ENCODE results near the gene LHFPL2. TPM values are rescaled to one million over a fixed set of nuclear protein-coding genes. Genes with fewer than 3 reads are reported as not detected.

LHFPL2 gene
- total and polyA plus RNA-seq, 2 donors = 19.2 to 146 TPM

DNA sequence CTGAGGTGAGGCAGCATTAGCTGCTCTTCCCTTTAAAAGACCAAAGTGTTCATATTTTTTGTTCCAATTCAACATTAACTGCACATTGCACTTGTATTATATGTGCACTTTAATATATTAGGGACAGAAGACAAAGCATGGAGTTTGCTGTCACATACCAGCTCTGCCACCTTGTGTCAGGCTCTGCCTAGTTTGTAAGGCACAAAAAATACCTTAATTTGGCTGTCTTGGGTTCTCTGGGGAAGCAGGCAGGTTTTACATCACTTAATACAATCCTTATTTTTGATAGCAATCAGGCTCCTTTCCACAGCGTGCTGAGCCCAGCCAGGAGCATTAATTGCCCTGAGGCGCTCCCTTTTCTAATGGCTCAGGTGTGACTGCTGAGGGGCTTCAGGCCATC is 156.3 kb downstream of the LHFPL2 start:
- Histone ChIP-seq H3K27ac (ENCODE audit: low read depth) (no peak overlapping the region), H3K36me3 (ENCODE audit: insufficient read depth) (peaks cover 2% of the 10 kb centered on the region), H3K4me1 (ENCODE audit: insufficient read depth) (peaks cover 2% of the 10 kb centered on the region), H3K4me3 (ENCODE audit: low read depth, low read length) (no peak overlapping the region)
- 95% methylated on average over 2 of the region's 2 CpGs for WGBS
- no peak for DNase-seq (ENCODE audit: extremely low spot score)

DNA sequence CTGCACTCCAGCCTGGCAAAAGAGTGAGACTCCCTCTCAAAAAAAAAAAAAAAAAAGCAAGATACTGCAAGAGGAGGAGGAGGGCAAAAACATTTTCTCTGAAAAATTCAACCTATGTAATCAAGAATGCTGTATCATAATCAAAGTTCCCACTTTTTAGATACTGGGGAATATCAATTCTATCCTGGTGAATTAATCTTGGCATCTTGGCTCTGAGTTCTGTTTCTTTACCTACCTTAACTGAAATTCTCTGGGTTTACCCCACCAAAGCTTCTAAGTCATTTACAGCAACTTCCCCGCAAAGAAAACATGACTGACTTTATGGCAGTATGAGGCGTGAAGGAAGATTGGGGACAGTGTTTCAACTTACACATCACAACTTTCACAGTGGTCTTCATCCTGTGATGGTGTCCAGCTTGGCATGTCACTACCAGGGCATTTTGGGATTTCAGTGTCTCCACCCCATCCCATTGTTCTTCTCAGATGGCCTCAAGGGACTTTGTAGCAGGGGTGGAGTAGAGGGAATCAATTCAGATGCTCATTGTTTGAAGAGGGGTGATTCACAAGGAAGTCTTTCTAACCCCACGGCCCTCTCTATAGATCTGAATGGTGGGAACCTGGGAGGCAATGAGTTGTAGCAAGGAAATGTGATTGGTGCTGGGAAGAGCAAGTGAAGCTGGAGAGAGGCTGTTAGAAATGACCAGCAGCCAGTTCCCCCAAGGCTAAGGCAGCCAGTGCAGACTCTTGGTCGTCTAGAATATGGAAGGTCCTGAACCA is 157.7 kb downstream of the LHFPL2 start:
- Histone ChIP-seq H3K4me1 (ENCODE audit: insufficient read depth) (peaks cover 2% of the 10 kb centered on the region), H3K36me3 (ENCODE audit: insufficient read depth) (peaks cover 2% of the 10 kb centered on the region), H3K4me3 (ENCODE audit: low read depth, low read length) (no peak overlapping the region), H3K27ac (ENCODE audit: low read depth) (no peak overlapping the region)
- DNase-seq (ENCODE audit: extremely low spot score) = no peak
- WGBS = 89% methylated on average over 4 of the region's 4 CpGs

DNA sequence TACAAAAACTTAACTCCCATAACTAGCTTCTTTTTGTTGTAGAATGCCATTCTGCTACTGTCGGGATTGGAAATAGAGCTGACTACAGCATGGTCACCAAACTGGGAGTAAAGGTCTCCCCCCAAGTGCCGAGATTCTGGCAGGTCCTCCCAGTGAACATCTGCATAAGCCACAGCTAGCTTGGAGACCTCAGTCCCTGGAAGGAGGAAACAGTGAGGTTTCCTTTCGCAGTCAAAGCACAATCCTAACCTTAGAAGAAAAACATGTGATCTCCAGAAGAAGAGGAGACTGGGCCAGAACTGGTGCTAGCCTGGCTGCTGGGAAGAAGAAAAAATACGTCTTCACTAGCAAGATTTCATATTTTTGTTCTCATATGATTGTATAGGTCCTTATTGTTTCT is 160.7 kb downstream of the LHFPL2 start:
- Histone ChIP-seq H3K4me3 (ENCODE audit: low read depth, low read length) (no peak overlapping the region), H3K4me1 (ENCODE audit: insufficient read depth) (no peaks in the 10 kb centered on the region), H3K27ac (ENCODE audit: low read depth) (no peak overlapping the region), H3K36me3 (ENCODE audit: insufficient read depth) (peaks cover 2% of the 10 kb centered on the region)
- no peak for DNase-seq (ENCODE audit: extremely low spot score)
- 86% methylated on average over 4 of the region's 4 CpGs for WGBS

DNA sequence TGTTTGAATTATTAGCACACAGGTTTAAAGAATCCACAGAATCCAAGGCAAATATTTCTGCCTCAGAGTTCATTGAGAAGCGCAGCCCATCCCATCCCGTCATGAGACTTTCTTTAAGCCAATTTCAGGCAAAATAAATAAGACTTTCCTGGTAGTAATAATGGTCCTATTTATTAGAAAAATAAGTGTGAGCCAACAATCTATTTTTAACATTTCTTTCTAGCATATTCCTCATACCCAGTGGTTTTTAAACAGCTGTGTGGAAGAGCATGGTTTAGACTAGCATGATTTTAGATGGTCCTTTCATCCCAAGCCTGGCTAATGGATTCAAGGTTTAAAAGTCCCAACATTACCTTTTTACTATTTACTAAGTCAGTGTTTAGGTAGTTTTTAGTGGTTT is 162.4 kb downstream of the LHFPL2 start:
- no peak overlapping the region for H3K27ac ChIP-seq (ENCODE audit: low read depth)
- peaks cover 2% of the 10 kb centered on the region for H3K36me3 ChIP-seq (ENCODE audit: insufficient read depth)
- 75% methylated on average over 2 of the region's 2 CpGs for WGBS
- no peak for DNase-seq (ENCODE audit: extremely low spot score)
- no peak overlapping the region for H3K4me3 ChIP-seq (ENCODE audit: low read depth, low read length)
- H3K4me1 ChIP-seq (ENCODE audit: insufficient read depth) = no peaks in the 10 kb centered on the region

DNA sequence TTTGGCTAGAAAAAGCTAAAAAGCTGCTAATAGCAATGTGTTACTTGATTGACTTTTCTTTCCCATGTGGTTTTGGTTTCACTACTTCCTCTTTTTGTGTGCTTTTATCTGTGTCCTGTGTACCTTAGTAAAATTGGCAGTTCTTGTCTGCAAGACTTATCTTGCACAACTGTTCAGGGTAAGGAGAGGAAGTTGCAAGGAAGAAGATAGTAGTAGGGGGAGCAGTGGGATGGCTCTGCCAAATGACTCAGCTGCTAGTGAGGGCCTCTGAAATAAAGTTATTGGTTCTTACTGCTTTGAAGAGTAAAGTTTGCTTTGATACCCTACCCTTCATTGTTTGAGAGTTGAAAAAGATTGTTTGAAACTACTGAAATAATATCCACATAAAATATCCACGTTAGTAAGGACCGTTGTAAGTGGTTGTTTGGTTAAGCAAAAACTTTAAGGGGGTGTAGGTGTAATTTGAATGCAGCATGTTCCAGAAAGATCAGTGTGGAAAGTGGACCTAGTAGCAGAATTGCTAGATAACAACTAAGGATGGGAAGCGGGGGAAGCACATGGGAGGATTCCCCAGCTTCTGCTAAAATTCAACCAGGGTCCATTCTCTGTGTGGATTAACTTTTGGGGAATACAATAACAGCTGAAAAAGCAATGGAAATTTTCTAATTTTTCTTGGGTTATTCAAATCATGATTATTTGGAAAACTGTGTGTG is 164.6 kb downstream of the LHFPL2 start:
- H3K27ac ChIP-seq (ENCODE audit: low read depth) = no peak overlapping the region
- no peak for DNase-seq (ENCODE audit: extremely low spot score)
- WGBS = 67% methylated on average over 3 of the region's 3 CpGs

DNA sequence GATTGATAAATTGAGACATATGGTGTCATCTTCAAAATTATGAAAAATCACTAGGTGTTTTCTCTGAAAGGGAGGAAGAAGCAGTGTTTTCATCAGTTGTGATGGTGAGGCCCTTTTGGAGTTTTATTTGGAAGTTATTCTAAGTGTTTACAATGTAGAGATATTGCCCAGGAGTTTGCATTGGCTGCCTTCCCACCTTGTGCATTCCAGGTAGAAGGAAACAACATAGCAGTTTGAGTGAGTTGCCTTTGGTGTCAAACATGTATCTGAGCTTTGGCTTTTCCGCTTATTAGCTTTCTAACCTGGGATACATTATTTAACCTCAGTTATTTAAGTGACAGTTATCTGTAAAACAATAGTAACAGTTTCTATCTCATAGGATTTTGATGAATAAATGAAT is 165.6 kb downstream of the LHFPL2 start:
- H3K4me3 ChIP-seq (ENCODE audit: low read depth, low read length) = no peak overlapping the region
- H3K36me3 ChIP-seq (ENCODE audit: insufficient read depth) = no peaks in the 10 kb centered on the region
- WGBS = 96% methylated on average over 1 of the region's 1 CpG
- H3K4me1 ChIP-seq (ENCODE audit: insufficient read depth) = no peaks in the 10 kb centered on the region
- H3K27ac ChIP-seq (ENCODE audit: low read depth) = no peak overlapping the region
- no peak for DNase-seq (ENCODE audit: extremely low spot score)

More for the DNA sequence above, 164.6 kb downstream of the LHFPL2 start:
- peaks cover 2% of the 10 kb centered on the region for H3K36me3 ChIP-seq (ENCODE audit: insufficient read depth)
- no peak overlapping the region for H3K4me3 ChIP-seq (ENCODE audit: low read depth, low read length)
- H3K4me1 ChIP-seq (ENCODE audit: insufficient read depth) = no peaks in the 10 kb centered on the region

DNA sequence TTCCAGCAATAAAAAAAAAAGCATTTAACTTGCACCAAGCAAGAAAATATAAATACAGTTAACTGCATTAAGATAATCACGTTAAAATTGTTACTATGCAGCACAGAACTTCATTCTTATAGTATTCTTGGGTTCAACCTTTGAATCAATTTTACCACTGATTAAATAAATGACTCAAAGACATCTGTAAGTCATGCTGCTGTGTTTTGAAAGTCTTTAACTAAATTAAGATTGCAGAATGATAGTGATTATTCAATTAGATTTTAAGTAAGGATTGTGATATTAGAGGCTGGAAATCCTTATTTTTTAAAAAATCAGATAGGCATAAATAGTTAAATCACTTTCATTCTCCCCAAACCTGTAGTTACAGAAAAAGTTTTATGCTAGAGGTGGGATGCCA is 171.8 kb downstream of the LHFPL2 start:
- Histone ChIP-seq H3K36me3 (ENCODE audit: insufficient read depth) (no peaks in the 10 kb centered on the region), H3K27ac (ENCODE audit: low read depth) (no peak overlapping the region), H3K4me1 (ENCODE audit: insufficient read depth) (no peaks in the 10 kb centered on the region), H3K4me3 (ENCODE audit: low read depth, low read length) (no peak overlapping the region)
- WGBS = 83% methylated on average over 1 of the region's 1 CpG
- no peak for DNase-seq (ENCODE audit: extremely low spot score)

DNA sequence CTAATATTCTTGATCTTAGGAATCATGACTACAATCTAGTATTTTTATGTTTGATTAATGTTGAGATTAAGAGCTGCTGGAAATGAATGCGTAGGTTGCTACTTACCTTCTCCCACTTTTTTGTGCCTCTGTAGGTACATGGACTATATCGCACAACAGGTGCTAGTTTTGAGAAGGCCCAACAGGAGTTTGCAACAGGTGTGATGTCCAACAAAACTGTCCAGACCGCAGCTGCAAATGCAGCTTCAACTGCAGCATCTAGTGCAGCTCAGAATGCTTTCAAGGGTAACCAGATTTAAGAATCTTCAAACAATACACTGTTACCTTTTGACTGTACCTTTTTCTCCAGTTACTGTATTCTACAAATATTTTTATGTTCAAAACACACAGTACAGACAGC is 173.2 kb downstream of the LHFPL2 start:
- Histone ChIP-seq H3K4me1 (ENCODE audit: insufficient read depth) (no peaks in the 10 kb centered on the region), H3K36me3 (ENCODE audit: insufficient read depth) (no peaks in the 10 kb centered on the region), H3K4me3 (ENCODE audit: low read depth, low read length) (no peak overlapping the region), H3K27ac (ENCODE audit: low read depth) (no peak overlapping the region)
- DNase-seq (ENCODE audit: extremely low spot score) = no peak
- WGBS = 95% methylated on average over 3 of the region's 3 CpGs

DNA sequence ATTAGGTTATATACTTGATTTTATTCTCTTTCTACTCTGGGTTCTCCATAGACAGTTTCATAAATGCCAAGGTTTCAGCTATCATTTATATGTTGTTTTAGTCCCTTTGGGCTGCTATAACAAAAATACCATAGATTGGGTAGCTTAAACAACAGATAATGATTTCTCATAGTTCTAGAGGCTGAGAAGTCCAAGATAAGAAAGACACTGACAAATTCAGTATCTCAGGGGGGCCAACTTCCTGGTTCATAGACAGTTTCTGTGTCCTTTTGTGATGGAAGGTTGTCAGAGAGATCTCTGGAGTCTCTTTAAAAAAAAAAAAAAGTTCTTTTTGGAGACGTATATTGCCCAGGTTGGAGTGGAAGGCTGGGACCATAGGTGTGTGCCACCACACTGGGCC is 174.8 kb downstream of the LHFPL2 start:
- Histone ChIP-seq H3K36me3 (ENCODE audit: insufficient read depth) (no peaks in the 10 kb centered on the region), H3K4me3 (ENCODE audit: low read depth, low read length) (no peak overlapping the region), H3K4me1 (ENCODE audit: insufficient read depth) (no peaks in the 10 kb centered on the region), H3K27ac (ENCODE audit: low read depth) (no peak overlapping the region)
- no peak for DNase-seq (ENCODE audit: extremely low spot score)
- WGBS = 97% methylated on average over 1 of the region's 1 CpG

DNA sequence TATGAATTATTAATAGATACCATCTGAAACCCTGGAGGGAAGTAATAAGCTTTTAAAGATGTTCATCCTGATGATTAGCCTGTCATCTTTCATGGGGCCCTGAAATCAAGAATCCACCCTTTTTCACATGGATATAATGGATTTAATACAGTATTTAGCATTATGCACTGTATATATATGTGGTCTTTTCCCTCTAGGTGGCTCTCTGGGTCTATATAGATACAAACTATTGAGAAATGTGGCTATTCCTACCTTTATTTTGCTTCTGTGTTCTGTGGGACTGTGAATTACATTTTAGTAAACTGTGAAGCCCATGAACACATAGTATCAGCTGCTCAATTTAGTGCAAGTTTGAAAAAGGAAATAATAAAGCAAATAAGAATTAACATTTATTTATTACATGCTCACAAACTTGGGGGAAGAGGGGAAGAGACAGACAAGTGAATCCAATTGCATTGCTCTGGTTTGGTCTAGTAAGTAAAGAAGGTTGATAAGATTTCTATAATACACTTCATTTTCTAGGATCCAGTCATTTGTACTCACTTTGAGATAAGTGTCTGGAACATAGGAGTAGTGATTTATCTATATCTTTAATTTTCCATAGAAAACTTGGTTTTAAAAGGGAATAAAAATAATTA is 176.0 kb downstream of the LHFPL2 start:
- Histone ChIP-seq H3K4me1 (ENCODE audit: insufficient read depth) (no peaks in the 10 kb centered on the region), H3K4me3 (ENCODE audit: low read depth, low read length) (no peak overlapping the region), H3K27ac (ENCODE audit: low read depth) (no peak overlapping the region), H3K36me3 (ENCODE audit: insufficient read depth) (no peaks in the 10 kb centered on the region)
- DNase-seq (ENCODE audit: extremely low spot score) = no peak

DNA sequence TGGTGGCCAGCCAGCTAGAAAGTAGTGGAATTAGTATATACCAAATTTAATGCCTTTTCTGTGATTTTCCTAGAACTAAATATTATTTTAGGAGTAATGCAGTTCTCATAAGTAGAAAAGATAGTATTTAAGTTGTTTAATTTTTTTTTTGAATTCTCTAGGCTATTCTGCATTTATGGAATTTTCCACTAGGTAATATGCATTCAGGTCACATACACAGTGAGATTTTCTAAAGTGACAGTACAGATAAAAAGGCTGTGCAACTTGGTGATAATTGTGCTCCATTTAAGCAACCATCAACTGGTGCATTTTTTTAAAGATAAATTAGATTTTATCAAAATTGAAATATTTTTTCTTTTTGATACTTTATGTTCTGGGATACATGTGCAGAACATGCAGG is 176.7 kb downstream of the LHFPL2 start:
- Histone ChIP-seq H3K4me1 (ENCODE audit: insufficient read depth) (no peaks in the 10 kb centered on the region), H3K4me3 (ENCODE audit: low read depth, low read length) (no peak overlapping the region), H3K27ac (ENCODE audit: low read depth) (no peak overlapping the region), H3K36me3 (ENCODE audit: insufficient read depth) (no peaks in the 10 kb centered on the region)
- DNase-seq (ENCODE audit: extremely low spot score) = no peak

DNA sequence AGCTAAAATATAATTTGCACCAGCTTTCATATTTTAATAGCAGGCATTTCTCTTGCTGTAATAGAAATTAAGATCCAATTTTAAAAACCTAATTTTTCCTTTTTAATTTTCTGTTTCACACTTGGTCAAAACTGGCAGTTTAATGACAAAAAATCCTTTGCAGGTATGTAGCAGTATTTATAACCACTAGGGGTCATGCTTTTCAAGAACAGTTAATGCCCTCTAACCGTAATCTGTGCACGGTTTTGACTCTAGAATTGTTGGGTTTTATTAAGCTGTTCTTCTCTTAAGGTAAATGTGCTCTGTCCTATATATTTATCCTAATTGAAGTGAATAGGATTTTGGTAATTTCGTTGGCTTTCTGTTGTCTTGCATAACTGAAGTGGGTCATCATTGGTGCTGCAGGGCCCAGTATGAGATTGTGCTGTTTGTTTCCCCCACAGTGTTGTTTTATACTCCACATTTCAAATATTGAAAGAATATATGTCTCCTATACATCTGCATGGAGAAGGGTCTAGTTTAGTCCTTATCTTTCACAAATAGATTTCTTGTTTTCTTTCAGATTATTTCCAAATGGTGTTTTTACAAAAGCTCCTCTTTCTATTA is 180.7 kb downstream of the LHFPL2 start:
- H3K36me3 ChIP-seq (ENCODE audit: insufficient read depth) = no peaks in the 10 kb centered on the region
- DNase-seq (ENCODE audit: extremely low spot score) = no peak
- WGBS = 23% methylated on average over 3 of the region's 3 CpGs
- no peaks in the 10 kb centered on the region for H3K4me1 ChIP-seq (ENCODE audit: insufficient read depth)
- H3K4me3 ChIP-seq (ENCODE audit: low read depth, low read length) = no peak overlapping the region
- no peak overlapping the region for H3K27ac ChIP-seq (ENCODE audit: low read depth)

DNA sequence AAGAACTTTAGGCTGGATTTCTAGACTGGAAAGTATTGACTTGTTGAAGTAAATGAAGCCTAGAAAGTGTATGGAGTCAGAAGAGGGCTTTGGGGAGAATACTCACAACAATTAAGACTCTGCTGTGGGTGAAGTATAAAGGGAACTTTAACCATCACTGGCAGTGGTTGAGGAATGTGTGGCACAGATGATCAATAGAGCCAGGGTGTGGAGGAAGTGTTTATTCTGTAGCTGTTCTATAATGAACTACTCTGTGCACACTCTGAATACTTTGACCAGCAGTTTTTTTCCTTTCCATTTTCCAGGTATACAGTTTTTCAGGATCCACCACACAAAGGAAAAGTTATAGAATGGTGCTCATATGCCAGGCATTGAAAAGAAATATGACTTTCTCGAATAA is 181.4 kb downstream of the LHFPL2 start:
- 93% methylated on average over 1 of the region's 1 CpG for WGBS
- H3K4me1 ChIP-seq (ENCODE audit: insufficient read depth) = no peaks in the 10 kb centered on the region
- H3K36me3 ChIP-seq (ENCODE audit: insufficient read depth) = no peaks in the 10 kb centered on the region
- no peak for DNase-seq (ENCODE audit: extremely low spot score)
- H3K27ac ChIP-seq (ENCODE audit: low read depth) = no peak overlapping the region
- H3K4me3 ChIP-seq (ENCODE audit: low read depth, low read length) = no peak overlapping the region

DNA sequence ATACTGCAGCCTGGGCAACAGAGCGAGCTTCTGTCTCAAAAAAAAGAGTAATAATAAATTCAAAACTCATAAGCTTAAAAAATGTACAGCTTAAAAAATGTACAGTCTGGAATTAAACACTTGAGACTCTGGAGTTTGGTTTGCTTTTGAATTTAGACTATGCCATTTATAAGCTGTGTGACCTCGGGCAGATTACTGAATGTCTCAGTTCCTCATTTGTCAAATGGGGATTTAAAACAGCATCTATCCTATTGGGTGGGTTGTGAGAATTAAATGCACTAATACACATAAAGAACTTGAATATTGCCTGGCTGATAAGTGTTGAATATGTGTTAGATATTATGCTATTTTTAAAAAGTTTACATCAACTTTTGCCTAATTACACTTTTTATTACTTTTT is 189.7 kb downstream of the LHFPL2 start:
- DNase-seq (ENCODE audit: extremely low spot score) = no peak
- Histone ChIP-seq H3K36me3 (ENCODE audit: insufficient read depth) (no peaks in the 10 kb centered on the region), H3K4me1 (ENCODE audit: insufficient read depth) (no peaks in the 10 kb centered on the region), H3K4me3 (ENCODE audit: low read depth, low read length) (no peak overlapping the region), H3K27ac (ENCODE audit: low read depth) (no peak overlapping the region)
- 98% methylated on average over 2 of the region's 2 CpGs for WGBS

All from urinary bladder (tissue), 4 donors.